Measurements from ENCODE around the gene C1orf94.

C1orf94 gene, protein sequence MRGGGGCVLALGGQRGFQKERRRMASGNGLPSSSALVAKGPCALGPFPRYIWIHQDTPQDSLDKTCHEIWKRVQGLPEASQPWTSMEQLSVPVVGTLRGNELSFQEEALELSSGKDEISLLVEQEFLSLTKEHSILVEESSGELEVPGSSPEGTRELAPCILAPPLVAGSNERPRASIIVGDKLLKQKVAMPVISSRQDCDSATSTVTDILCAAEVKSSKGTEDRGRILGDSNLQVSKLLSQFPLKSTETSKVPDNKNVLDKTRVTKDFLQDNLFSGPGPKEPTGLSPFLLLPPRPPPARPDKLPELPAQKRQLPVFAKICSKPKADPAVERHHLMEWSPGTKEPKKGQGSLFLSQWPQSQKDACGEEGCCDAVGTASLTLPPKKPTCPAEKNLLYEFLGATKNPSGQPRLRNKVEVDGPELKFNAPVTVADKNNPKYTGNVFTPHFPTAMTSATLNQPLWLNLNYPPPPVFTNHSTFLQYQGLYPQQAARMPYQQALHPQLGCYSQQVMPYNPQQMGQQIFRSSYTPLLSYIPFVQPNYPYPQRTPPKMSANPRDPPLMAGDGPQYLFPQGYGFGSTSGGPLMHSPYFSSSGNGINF

DNA sequence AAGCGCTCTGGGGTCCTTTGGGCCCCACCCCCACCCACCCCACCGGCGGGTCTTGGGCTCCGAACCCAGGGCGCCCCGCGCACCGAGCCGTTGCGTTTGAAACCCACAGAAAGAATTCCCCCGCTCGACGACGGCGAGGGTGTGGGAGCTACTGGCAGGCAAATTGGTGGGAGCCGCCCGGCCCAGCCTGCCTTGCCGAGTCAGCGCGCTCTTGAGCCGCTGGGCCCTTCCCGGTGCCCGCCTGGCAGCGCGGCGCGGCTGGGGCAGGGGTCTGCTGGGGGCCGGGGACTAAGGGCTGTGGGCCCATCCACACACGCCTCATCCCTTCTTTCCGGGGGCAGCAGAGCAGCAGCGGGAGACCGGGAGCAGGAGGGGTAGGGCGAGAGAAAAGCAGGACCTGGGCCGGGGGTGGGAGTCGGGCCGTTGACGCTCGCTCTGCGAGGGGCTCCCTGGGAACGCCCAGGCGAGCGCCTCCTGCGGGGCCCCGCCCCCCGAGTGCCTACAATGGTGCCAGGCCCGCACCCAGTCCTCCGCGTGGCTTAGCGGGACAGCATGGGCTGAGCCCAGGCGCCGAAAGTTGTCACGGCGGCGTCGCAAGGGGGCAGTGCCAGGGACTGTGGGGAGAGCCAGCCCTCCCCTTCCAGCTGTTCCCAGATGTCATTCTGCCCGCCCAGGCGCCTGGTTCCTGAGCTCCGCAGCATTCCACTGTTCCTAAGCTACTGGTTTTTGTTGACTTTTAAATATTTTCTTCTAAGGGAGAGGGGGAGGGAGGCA is at the start of gene C1orf94:
C1orf94 (plus strand) TSS at position 78 of the 774 bp plus-strand sequence. CDS start 883 bp downstream, outside the sequence.
- TF ChIP-seq, protein P1, sequence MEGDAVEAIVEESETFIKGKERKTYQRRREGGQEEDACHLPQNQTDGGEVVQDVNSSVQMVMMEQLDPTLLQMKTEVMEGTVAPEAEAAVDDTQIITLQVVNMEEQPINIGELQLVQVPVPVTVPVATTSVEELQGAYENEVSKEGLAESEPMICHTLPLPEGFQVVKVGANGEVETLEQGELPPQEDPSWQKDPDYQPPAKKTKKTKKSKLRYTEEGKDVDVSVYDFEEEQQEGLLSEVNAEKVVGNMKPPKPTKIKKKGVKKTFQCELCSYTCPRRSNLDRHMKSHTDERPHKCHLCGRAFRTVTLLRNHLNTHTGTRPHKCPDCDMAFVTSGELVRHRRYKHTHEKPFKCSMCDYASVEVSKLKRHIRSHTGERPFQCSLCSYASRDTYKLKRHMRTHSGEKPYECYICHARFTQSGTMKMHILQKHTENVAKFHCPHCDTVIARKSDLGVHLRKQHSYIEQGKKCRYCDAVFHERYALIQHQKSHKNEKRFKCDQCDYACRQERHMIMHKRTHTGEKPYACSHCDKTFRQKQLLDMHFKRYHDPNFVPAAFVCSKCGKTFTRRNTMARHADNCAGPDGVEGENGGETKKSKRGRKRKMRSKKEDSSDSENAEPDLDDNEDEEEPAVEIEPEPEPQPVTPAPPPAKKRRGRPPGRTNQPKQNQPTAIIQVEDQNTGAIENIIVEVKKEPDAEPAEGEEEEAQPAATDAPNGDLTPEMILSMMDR (conservative IDR thresholded peaks at IDR 0.05; ENCODE audit: control insufficient read depth, insufficient read depth, low read depth, low read length): no peak
- no peak within 1 kb of the TSS for H3K4me3 ChIP-seq (ENCODE audit: control insufficient read depth, low read depth, low read length)
- DNase-seq (ENCODE audit: low read depth): no peak

DNA sequence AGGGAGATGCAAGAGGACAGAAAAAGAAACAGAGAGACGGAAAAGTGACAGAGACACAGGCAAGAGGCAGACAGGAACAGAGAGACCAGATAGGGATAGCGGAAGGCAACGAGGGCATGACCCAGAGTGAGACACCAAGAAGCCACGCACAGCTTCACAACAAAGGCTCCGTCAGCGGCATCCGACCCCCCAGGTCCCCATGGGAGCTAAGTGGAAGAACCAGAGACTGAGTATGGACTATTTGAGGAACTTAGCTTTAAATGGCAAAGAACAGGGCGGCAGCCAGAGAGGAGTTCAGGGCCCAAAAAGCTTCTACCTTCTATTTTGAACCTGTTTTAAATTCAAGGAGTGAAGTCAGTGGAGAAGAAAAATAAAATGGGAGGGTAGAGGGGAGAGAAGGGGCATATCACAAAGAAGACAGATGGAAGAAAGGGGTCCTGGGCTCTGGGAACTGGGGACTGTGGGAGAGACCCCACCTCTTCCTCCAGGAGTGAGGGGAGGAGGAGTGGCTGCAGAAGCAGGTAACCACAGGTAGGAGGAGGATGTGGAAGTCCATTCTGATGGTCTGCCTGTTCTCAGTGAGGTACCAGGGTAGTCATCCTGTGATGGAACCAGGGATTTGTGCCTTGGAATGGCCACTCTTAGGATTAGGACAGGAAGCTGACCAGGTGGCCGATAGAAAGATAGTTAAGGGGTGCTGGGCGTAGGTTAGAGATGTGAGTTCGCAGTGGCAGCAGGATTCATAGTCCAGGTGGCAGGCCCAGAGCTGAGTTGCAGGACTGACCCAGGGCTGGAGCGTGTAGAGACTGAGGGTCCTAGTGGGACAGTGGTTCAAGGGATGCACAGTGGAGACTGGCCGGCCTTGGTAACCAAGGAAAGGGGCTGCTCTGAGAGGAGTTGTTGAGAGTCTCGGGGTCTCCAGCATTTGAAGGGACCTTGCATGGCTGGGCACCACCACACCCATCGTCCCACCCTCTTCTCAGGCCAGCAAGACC is 49.4 kb upstream of the C1orf94 start:
- TF ChIP-seq, protein P1 (conservative IDR thresholded peaks at IDR 0.05; ENCODE audit: control insufficient read depth, insufficient read depth, low read depth, low read length): no peak
- DNase-seq (ENCODE audit: low read depth): no peak

DNA sequence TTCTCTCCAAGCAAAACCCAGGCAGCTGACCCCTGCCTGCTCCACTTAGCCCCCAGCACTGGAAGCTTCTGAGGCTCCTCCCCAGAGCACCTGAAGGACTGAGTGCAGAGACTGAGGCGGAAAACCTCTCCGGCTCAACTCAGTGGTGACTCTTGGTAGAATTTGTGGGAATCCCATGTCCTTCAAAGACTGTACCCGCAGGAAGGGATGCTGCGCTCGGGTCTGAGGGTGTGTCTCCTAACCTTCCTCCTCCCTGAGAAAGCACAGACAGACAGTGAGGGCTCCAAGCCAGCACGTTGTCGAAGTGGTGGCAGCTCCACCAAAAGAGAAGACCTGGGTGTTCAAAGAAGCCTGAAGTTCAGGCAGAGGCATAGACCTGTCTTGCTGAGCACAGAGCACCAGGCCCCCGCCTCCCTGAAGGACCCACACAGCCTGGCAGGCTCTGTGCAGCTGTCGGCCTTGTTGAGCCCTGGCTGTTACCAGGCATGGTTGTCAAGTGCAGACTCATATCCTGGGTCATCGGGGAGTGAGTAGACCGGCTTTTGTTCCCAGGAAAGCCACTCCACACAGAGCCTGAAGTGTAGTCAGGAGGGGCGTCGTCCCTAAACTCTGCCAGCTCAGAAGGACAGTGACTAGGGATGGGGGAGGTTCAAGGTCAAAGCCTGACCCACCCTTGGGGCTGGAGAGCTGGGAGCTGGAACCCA is 48.4 kb upstream of the C1orf94 start:
- DNase-seq (ENCODE audit: low read depth): no peak
- TF ChIP-seq, protein P1 (conservative IDR thresholded peaks at IDR 0.05; ENCODE audit: control insufficient read depth, insufficient read depth, low read depth, low read length): no peak
- H3K4me3 ChIP-seq (ENCODE audit: control insufficient read depth, low read depth, low read length): no peak overlapping the region

More for the DNA sequence above, 49.4 kb upstream of the C1orf94 start:
- H3K4me3 ChIP-seq (ENCODE audit: control insufficient read depth, low read depth, low read length): no peak overlapping the region

DNA sequence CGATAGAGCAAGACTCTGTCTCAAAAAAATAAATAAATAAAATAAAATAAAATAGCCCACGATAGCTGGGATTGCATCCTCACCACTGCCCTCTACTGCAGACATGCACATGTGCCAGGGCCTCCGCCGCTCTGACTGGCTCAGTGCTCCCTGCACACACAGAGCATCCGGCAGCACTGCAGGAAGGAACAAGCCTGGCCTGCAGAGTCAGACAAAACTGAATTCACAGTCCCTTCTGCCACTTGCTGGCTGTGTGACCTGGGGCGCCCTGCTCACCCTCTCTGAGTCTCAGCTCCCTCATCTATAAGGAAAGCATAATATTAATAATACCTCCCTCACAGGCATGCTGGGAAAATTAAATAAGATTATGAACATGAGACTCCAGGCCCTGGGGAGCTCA is 47.1 kb upstream of the C1orf94 start:
- no peak overlapping the region for H3K4me3 ChIP-seq (ENCODE audit: control insufficient read depth, low read depth, low read length)
- DNase-seq (ENCODE audit: low read depth): no peak
- TF ChIP-seq, protein P1 (conservative IDR thresholded peaks at IDR 0.05; ENCODE audit: control insufficient read depth, insufficient read depth, low read depth, low read length): no peak

DNA sequence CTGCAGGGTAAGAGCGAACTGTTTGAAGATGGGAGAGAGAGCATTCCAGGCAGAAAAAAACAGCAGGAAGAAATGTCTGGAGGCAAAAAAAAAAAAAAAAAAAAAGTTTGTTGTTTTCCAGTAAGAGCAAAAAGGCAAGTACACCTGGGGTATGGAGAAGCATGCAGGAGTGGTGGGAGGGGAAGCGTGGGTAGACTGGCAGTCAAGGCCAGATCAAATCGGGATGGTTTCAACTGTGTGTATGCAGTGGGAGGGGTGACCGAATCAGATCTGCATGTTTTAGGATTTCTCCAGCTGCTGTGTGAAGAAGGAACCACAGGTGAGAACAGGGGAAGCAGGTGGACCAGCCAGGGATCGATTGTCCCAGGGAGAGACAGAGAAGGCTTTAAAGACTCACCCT is 46.4 kb upstream of the C1orf94 start:
- no peak for DNase-seq (ENCODE audit: low read depth)
- H3K4me3 ChIP-seq (ENCODE audit: control insufficient read depth, low read depth, low read length): no peak overlapping the region
- TF ChIP-seq, protein P1 (conservative IDR thresholded peaks at IDR 0.05; ENCODE audit: control insufficient read depth, insufficient read depth, low read depth, low read length): no peak

Data from fibroblast of mammary gland (primary cell).